Ishikawa (cell line): Measurements from ENCODE around the gene SETX.

Source experiments
- CEBPB ChIP-seq: IDR thresholded peaks from 2 replicates; pipeline ENCODE4 v1.6.1; 2012
- CREB1 ChIP-seq: IDR thresholded peaks from 2 replicates; pipeline ENCODE4 v1.6.1; 2012; ENCODE audit warnings: low read depth
- EGR1 ChIP-seq: IDR thresholded peaks from 2 replicates; pipeline ENCODE4 v1.6.1; 2012
- EP300 ChIP-seq: IDR thresholded peaks from 2 replicates; pipeline ENCODE4 v1.6.1; 2012; ENCODE audit warnings: borderline replicate concordance
- FOXM1 ChIP-seq: IDR thresholded peaks from 2 replicates; pipeline ENCODE4 v1.6.1; 2012; ENCODE audit warnings: low read depth, borderline replicate concordance
- MAX ChIP-seq: IDR thresholded peaks from 2 replicates; pipeline ENCODE4 v1.6.1; 2012
- NFIC ChIP-seq: IDR thresholded peaks from 2 replicates; pipeline ENCODE4 v1.6.1; 2012
- RAD21 ChIP-seq: IDR thresholded peaks from 2 replicates; pipeline ENCODE4 v1.6.1; 2012; ENCODE audit warnings: low read depth
- REST ChIP-seq: IDR thresholded peaks from 2 replicates; pipeline ENCODE4 v1.6.1; 2012; ENCODE audit warnings: low read depth, mild to moderate bottlenecking
- TAF1 ChIP-seq: IDR thresholded peaks from 2 replicates; pipeline ENCODE4 v1.6.1; 2012; ENCODE audit warnings: low read depth, mild to moderate bottlenecking
- TCF12 ChIP-seq: IDR thresholded peaks from 2 replicates; pipeline ENCODE4 v1.6.1; 2012; ENCODE audit warnings: low read depth
- TEAD4 ChIP-seq: IDR thresholded peaks from 2 replicates; pipeline ENCODE4 v1.6.1; 2012
- USF1 ChIP-seq: IDR thresholded peaks from 2 replicates; pipeline ENCODE4 v1.6.1; 2012
- YY1 ChIP-seq: IDR thresholded peaks from 2 replicates; pipeline ENCODE4 v1.6.1; 2012; ENCODE audit warnings: low read depth
- ZBTB7A ChIP-seq: IDR thresholded peaks from 2 replicates; pipeline ENCODE4 v1.6.1; 2012; ENCODE audit warnings: low read depth

SETX gene

GRCh38 chr9:132372177-132373095, 17.6 kb upstream of the SETX start:
- TF ChIP-seq TCF12 (no peak), USF1 (no peak), CEBPB (no peak), REST (no peak), EGR1 (no peak), MAX (no peak), FOXM1 (no peak), ZBTB7A (no peak), EP300 (no peak), NFIC (no peak), TAF1 (no peak), TEAD4 (no peak), RAD21 (no peak), YY1 (no peak), CREB1 (no peak)

GRCh38 chr9:132370592-132370991, 15.8 kb upstream of the SETX start:
- TF ChIP-seq EP300 (no peak), EGR1 (no peak), RAD21 (no peak), CREB1 (no peak), TEAD4 (no peak)

GRCh38 chr9:132369421-132369820, 14.6 kb upstream of the SETX start:
- TF ChIP-seq REST (no peak), YY1 (no peak), CEBPB (no peak), RAD21 (no peak), MAX (no peak), TEAD4 (no peak), FOXM1 (no peak), CREB1 (no peak), TCF12 (no peak), EGR1 (no peak), NFIC (no peak), EP300 (no peak), TAF1 (no peak), ZBTB7A (no peak), USF1 (no peak)

GRCh38 chr9:132367613-132368313, 13.0 kb upstream of the SETX start:
- no peak for TF ChIP-seq ZBTB7A
- no peak for TF ChIP-seq USF1
- TF ChIP-seq YY1: no peak
- TF ChIP-seq CEBPB: no peak
- TF ChIP-seq NFIC: no peak
- no peak for TF ChIP-seq TEAD4
- TF ChIP-seq TAF1: no peak

- TF ChIP-seq TAF1 (no peak), EGR1 (no peak), FOXM1 (no peak), MAX (no peak), TEAD4 (no peak), EP300 (no peak), CREB1 (no peak), USF1 (no peak), RAD21 (no peak), ZBTB7A (no peak), TCF12 (no peak), CEBPB (no peak), YY1 (no peak), REST (no peak), NFIC (no peak)
Observed at GRCh38 chr9:132366481-132366880, 11.7 kb upstream of the SETX start.
